Measurements from ENCODE around the gene ELOB. TPM values are rescaled to one million over a fixed set of nuclear protein-coding genes. Genes with fewer than 3 reads are reported as not detected.
A peak's percentile ranks its signal among the peaks of the same experiment; 100 is the strongest.

Gene ELOB
- total RNA-seq, 4 donors from 2014 or later, result 186 to 446 (median 288) TPM

DNA sequence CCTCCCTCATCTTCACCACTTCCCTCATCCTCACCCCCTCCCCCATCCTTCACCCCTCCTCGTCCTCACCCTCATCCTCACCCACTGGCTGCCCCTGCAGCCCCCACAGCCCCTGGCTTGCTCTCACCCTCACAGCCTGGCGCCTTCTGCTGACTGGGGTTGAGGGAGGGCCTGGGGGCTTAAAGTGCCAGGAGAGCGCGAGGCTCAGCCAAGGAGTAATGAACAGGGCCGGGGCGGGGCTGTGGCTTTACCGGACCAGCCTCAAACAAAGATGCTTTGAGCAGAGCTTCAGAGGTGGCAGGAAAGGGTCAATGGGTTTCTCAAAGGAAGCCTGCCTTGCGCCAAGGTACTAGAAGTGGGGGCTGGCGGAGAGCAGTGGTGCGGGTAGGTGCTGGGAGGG, 10.3 kb upstream of the ELOB start, which contains the start of gene PRSS33:
Gene PRSS33 (minus strand): TSS at position 155 of the 400 bp plus-strand sequence. CDS start 1,013 bp downstream, outside the sequence.
- TF ChIP-seq POLR2A (IDR thresholded peaks at IDR 0.05), result no peak
- TF ChIP-seq, protein P1, sequence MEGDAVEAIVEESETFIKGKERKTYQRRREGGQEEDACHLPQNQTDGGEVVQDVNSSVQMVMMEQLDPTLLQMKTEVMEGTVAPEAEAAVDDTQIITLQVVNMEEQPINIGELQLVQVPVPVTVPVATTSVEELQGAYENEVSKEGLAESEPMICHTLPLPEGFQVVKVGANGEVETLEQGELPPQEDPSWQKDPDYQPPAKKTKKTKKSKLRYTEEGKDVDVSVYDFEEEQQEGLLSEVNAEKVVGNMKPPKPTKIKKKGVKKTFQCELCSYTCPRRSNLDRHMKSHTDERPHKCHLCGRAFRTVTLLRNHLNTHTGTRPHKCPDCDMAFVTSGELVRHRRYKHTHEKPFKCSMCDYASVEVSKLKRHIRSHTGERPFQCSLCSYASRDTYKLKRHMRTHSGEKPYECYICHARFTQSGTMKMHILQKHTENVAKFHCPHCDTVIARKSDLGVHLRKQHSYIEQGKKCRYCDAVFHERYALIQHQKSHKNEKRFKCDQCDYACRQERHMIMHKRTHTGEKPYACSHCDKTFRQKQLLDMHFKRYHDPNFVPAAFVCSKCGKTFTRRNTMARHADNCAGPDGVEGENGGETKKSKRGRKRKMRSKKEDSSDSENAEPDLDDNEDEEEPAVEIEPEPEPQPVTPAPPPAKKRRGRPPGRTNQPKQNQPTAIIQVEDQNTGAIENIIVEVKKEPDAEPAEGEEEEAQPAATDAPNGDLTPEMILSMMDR (IDR thresholded peaks at IDR 0.05), result no peak
- no peak for DNase-seq
- no peaks in the 10 kb centered on the region for H3K36me3 ChIP-seq
- 16% methylated on average over 4 of the region's 10 CpGs; no CpG with 5 or more reads in 1 of the 2 donors for WGBS, 2 donors
- H3K27me3 ChIP-seq, result peaks cover 11 to 91% (median 17%) of the 10 kb centered on the region in 4 donors
- H3K27ac ChIP-seq, result no peak within 1 kb of the TSS
- peaks cover 8 to 19% (median 12%) of the 10 kb centered on the region in 3 donors for H3K4me1 ChIP-seq
- intact Hi-C loops (cut with DNase I), result no loop called here
- no peaks in the 10 kb centered on the region for H3K9me3 ChIP-seq
- H3K4me3 ChIP-seq, result no peak within 1 kb of the TSS

DNA sequence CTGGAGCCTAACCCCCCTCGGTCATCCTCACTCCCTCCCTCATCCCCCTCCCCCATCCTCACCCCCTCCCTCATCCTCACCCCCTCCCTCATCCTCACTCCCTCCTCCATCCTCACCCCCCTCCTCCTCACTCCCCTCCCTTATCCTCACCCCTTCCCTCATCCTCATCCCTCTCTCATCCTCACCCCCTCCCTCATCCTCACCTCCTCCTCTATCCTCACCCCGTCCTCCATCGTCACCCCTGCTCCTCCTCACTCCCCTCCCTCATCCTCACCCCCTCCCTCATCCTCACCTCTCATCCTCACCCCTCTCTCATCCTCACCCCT, 9.7 kb upstream of the ELOB start:
- WGBS, 2 donors, result 56 to 63% methylated on average over 1 to 2 of the region's 3 CpGs
- H3K27me3 ChIP-seq, result peaks cover 11 to 85% (median 17%) of the 10 kb centered on the region in 4 donors
- no peak overlapping the region for H3K4me3 ChIP-seq
- intact Hi-C loops (cut with DNase I), result no loop called here
- H3K36me3 ChIP-seq, result no peaks in the 10 kb centered on the region
- H3K27ac ChIP-seq, result no peak overlapping the region
- no peaks in the 10 kb centered on the region for H3K9me3 ChIP-seq
- H3K4me1 ChIP-seq, result peaks cover 8 to 19% (median 12%) of the 10 kb centered on the region in 3 donors
- DNase-seq, result no peak
- TF ChIP-seq POLR2A (IDR thresholded peaks at IDR 0.05), result no peak
- TF ChIP-seq, protein P1 (IDR thresholded peaks at IDR 0.05), result no peak

DNA sequence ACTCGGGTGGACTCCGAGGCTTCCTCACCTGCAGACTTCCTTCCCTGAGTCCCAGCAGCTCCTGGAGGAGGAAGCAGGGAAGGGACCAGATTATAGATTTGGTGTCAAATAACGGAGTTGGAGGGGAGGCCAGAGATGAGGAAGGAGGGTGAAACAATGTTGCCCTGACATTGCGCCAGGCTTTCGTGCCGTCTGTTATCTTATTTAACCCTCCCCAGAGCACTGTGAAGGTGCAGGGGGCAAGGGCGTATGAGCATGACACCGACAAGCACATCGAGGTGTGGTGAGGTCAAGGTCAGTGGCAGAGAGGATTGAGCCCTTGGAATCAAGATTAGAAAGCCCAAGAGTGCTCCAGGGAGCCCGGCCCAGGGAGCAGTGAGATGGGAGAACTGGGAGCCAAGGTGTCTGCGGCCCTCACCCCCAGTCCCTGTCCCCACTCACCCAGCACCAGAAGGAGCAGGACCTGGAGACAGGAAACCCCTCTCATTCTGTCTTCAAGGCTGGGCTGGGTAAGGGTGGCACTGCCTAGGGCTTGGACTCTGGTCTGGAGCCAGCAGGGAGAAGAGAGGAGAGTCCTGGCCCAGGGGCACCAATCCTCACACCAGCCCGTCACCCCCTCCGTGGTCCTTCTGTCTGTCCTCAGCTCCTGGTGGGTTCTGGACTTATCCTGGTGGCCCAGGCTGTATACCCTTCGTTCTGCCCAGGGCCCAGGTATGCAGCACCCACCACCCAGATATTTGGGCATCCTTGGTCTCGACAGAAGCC, 9.2 kb upstream of the ELOB start:
- DNase-seq, result no peak
- WGBS, 2 donors, result 49 to 56% methylated on average over 12 to 13 of the region's 15 CpGs
- H3K36me3 ChIP-seq, result no peaks in the 10 kb centered on the region
- H3K4me1 ChIP-seq, result peaks cover 8 to 19% (median 12%) of the 10 kb centered on the region in 3 donors
- H3K9me3 ChIP-seq, result no peaks in the 10 kb centered on the region
- H3K4me3 ChIP-seq, result no peak overlapping the region
- intact Hi-C loops (cut with DNase I), result no loop called here
- TF ChIP-seq POLR2A (IDR thresholded peaks at IDR 0.05), result no peak
- TF ChIP-seq, protein P1 (IDR thresholded peaks at IDR 0.05), result no peak
- peaks cover 11 to 79% (median 17%) of the 10 kb centered on the region in 4 donors for H3K27me3 ChIP-seq
- H3K27ac ChIP-seq, result no peak overlapping the region

DNA sequence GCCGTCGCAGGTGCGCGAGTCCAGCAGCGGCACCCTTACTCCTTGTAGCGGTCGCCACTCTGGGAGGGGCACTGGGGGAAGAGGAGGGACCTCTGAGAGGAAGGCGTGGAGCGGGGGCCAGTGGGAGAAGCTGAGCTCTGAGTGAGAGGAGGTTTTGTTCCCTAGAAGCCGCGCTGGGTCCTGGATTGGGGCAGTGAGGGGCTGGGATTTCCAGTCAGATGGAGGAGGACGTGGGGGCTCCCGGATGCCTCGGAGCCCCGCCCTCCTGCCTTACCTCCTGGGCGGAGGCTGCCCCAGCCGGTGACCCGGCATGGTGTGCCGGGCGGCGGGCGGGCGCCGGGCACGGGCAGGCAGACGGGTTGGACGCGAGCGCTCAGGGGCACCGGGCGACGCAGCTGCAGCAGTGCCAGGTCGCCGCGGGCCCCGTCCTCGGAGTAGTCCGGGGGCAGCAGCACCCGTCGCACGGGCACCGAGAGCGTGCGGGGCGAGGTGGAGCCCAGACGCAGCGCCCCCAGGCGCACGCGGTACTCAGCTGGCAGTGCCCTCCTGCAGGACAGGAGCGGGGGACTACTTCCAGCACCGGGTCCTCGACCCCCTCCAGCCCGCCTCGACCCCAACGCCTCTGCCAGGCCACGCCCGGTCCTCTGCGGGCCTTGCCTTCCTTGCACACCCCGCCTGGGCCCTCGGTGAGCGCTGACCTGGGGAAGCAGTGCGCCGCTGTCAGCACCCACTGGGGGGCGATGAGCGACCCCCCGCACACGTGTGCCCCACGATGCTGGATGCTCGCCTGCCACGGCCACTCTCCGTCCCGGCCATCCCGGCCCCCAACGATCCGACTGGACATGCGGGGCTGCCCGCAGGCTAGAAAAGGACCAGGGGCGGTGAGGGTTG, 8.3 kb upstream of the ELOB start:
- H3K4me3 ChIP-seq, result peak overlapping the region; percentile 14 to 62 (median 30)
- WGBS, 2 donors, result 7 to 20% methylated on average over 1 to 19 of the region's 79 CpGs
- H3K27me3 ChIP-seq, result peaks cover 11 to 70% (median 17%) of the 10 kb centered on the region in 4 donors

More for the DNA sequence above, 8.3 kb upstream of the ELOB start:
- DNase-seq, result no peak
- H3K9me3 ChIP-seq, result no peaks in the 10 kb centered on the region
- TF ChIP-seq, protein P1 (IDR thresholded peaks at IDR 0.05), result no peak
- TF ChIP-seq POLR2A (IDR thresholded peaks at IDR 0.05), result no peak
- no peak overlapping the region for H3K27ac ChIP-seq
- no peaks in the 10 kb centered on the region for H3K36me3 ChIP-seq
- H3K4me1 ChIP-seq, result peaks cover 8 to 19% (median 12%) of the 10 kb centered on the region in 3 donors
- intact Hi-C loops (cut with DNase I), result no loop called here
